Fibroblast of the conjunctiva (primary cell): ENCODE results near the gene GAB1.

Experiments used
- DNase-seq: peaks from one replicate; pipeline ENCODE4 v3.0.0-alpha.2; 2010; ENCODE audit warnings: low read depth

Gene GAB1

GRCh38 chr4:143336781-143337599, at the start of gene GAB1:
Gene GAB1 (plus strand): TSS chr4:143336876. CDS start chr4:143337189, 313 bp downstream.
- DNase-seq, result no peak

- DNase-seq, result no peak
Observed at GRCh38 chr4:143287572-143287923, 49.1 kb upstream of the GAB1 start.

- DNase-seq, result no peak
Observed at GRCh38 chr4:143288171-143288570, 48.5 kb upstream of the GAB1 start.

GRCh38 chr4:143289370-143289769, 47.3 kb upstream of the GAB1 start:
- DNase-seq, result no peak

- DNase-seq, result no peak
Observed at GRCh38 chr4:143291314-143291713, 45.4 kb upstream of the GAB1 start.

- no peak for DNase-seq
Observed at GRCh38 chr4:143292858-143293257, 43.8 kb upstream of the GAB1 start.

GRCh38 chr4:143294310-143294709, 42.4 kb upstream of the GAB1 start:
- peak; percentile 21 for DNase-seq

GRCh38 chr4:143294710-143295275, 41.9 kb upstream of the GAB1 start:
- no peak for DNase-seq

- no peak for DNase-seq
Observed at GRCh38 chr4:143296397-143297067, 40.1 kb upstream of the GAB1 start.

- no peak for DNase-seq
Observed at GRCh38 chr4:143300860-143301259, 35.8 kb upstream of the GAB1 start.

GRCh38 chr4:143302536-143302935, 34.1 kb upstream of the GAB1 start:
- DNase-seq, result no peak

GRCh38 chr4:143306788-143307187, 29.9 kb upstream of the GAB1 start:
- no peak for DNase-seq

- DNase-seq, result no peak
Observed at GRCh38 chr4:143307531-143307930, 29.1 kb upstream of the GAB1 start.

- no peak for DNase-seq
Observed at GRCh38 chr4:143308377-143308776, 28.3 kb upstream of the GAB1 start.

GRCh38 chr4:143311924-143312323, 24.8 kb upstream of the GAB1 start:
- no peak for DNase-seq

- no peak for DNase-seq
Observed at GRCh38 chr4:143313521-143313920, 23.2 kb upstream of the GAB1 start.

GRCh38 chr4:143313996-143314395, 22.7 kb upstream of the GAB1 start:
- DNase-seq, result no peak

- DNase-seq, result no peak
Observed at GRCh38 chr4:143320113-143320512, 16.6 kb upstream of the GAB1 start.

GRCh38 chr4:143326735-143327134, 9.9 kb upstream of the GAB1 start:
- no peak for DNase-seq

GRCh38 chr4:143329985-143330384, 6.7 kb upstream of the GAB1 start:
- no peak for DNase-seq

- DNase-seq, result peak; percentile 86
Observed at GRCh38 chr4:143335979-143336780, 496 bp upstream of the GAB1 start.

- no peak for DNase-seq
Observed at GRCh38 chr4:143337600-143338287, 1.1 kb downstream of the GAB1 start.
